ENCODE measurements around the gene GALNT11. TPM values are rescaled to one million over a fixed set of nuclear protein-coding genes. Genes with fewer than 3 reads are reported as not detected.

GALNT11 gene
- total and polyA plus RNA-seq, 4 donors = 22.7 to 64.2 (median 35.4) TPM

GRCh38 chr7:152158801-152159587 is 133.5 kb downstream of the GALNT11 start:
- no peaks in the 10 kb centered on the region for H3K9me3 ChIP-seq (ENCODE audit: control insufficient read depth in 4 of 4, insufficient read depth in 3 of 4, low read length in 3 of 4)
- H3K4me3 ChIP-seq = no peak overlapping the region
- ATAC-seq (ENCODE audit: insufficient read depth, low FRiP score) (peak; percentile 47), DNase-seq (no peak)
- H3K27me3 ChIP-seq (ENCODE audit: control insufficient read depth in 3 of 3, insufficient read depth in 3 of 3, low read length in 2 of 3) = no peaks in the 10 kb centered on the region
- H3K27ac ChIP-seq (ENCODE audit: low read depth in 1 of 2, low read length in 1 of 2) = no peak overlapping the region
- H3K9ac ChIP-seq (ENCODE audit: insufficient read depth in 1 of 2, low read length in 2 of 2) = no peak overlapping the region
- 41 to 74% methylated on average over 11 of the region's 11 CpGs for WGBS, 2 donors
- no peak for TF ChIP-seq CTCF (IDR thresholded peaks at IDR 0.05; ENCODE audit: control extremely low read depth, extremely low read depth)
- H3K36me3 ChIP-seq (ENCODE audit: control insufficient read depth in 4 of 4, insufficient read depth in 4 of 4, low read length in 4 of 4) = peaks cover 29 to 57% (median 38%) of the 10 kb centered on the region in 4 donors
- H3K4me1 ChIP-seq (ENCODE audit: control insufficient read depth in 5 of 5, insufficient read depth in 5 of 5, low read length in 5 of 5) = peaks cover 0 to 3% (median 0%) of the 10 kb centered on the region in 5 donors

GRCh38 chr7:152161171-152161570 is 135.7 kb downstream of the GALNT11 start:
- DNase-seq (no peak), ATAC-seq (ENCODE audit: insufficient read depth, low FRiP score) (no peak)
- Histone ChIP-seq H3K36me3 (ENCODE audit: control insufficient read depth in 4 of 4, insufficient read depth in 4 of 4, low read length in 4 of 4) (peaks cover 29 to 44% (median 35%) of the 10 kb centered on the region in 4 donors), H3K9me3 (ENCODE audit: control insufficient read depth in 4 of 4, insufficient read depth in 3 of 4, low read length in 3 of 4) (no peaks in the 10 kb centered on the region), H3K4me3 (no peak overlapping the region), H3K27me3 (ENCODE audit: control insufficient read depth in 3 of 3, insufficient read depth in 3 of 3, low read length in 2 of 3) (no peaks in the 10 kb centered on the region), H3K9ac (ENCODE audit: insufficient read depth in 1 of 2, low read length in 2 of 2) (no peak overlapping the region), H3K4me1 (ENCODE audit: control insufficient read depth in 5 of 5, insufficient read depth in 5 of 5, low read length in 5 of 5) (peaks cover 0 to 3% (median 0%) of the 10 kb centered on the region in 5 donors), H3K27ac (ENCODE audit: low read depth in 1 of 2, low read length in 1 of 2) (no peak overlapping the region)
- TF ChIP-seq CTCF (IDR thresholded peaks at IDR 0.05; ENCODE audit: control extremely low read depth, extremely low read depth) = no peak

- Histone ChIP-seq H3K9me3 (ENCODE audit: control insufficient read depth in 4 of 4, insufficient read depth in 3 of 4, low read length in 3 of 4) (no peaks in the 10 kb centered on the region), H3K9ac (ENCODE audit: insufficient read depth in 1 of 2, low read length in 2 of 2) (no peak overlapping the region), H3K36me3 (ENCODE audit: control insufficient read depth in 4 of 4, insufficient read depth in 4 of 4, low read length in 4 of 4) (peaks cover 29 to 43% (median 38%) of the 10 kb centered on the region in 4 donors), H3K27me3 (ENCODE audit: control insufficient read depth in 3 of 3, insufficient read depth in 3 of 3, low read length in 2 of 3) (no peaks in the 10 kb centered on the region), H3K4me1 (ENCODE audit: control insufficient read depth in 5 of 5, insufficient read depth in 5 of 5, low read length in 5 of 5) (peaks cover 0 to 3% (median 0%) of the 10 kb centered on the region in 5 donors), H3K27ac (ENCODE audit: low read depth in 1 of 2, low read length in 1 of 2) (no peak overlapping the region), H3K4me3 (no peak overlapping the region)
- DNase-seq (no peak), ATAC-seq (ENCODE audit: insufficient read depth, low FRiP score) (no peak)
- no peak for TF ChIP-seq CTCF (IDR thresholded peaks at IDR 0.05; ENCODE audit: control extremely low read depth, extremely low read depth)
- WGBS, 2 donors = 81 to 94% methylated on average over 6 of the region's 6 CpGs
Observed at GRCh38 chr7:152162287-152162686, 136.8 kb downstream of the GALNT11 start.

Small RNA genes within 50 kb of the gene (small RNA-seq; reads per million reads assigned to genes)
- not detected for gene RF00017 (ENCODE audit: low replicate concordance)

Other genes with a start within 250 kb of the GALNT11 start
- 10 to 100 TPM; 25.5 to 33.3 TPM for gene PRKAG2, start 148.6 kb upstream of the GALNT11 start, total RNA-seq
- gene PRKAG2, start 148.6 kb upstream of the GALNT11 start, polyA plus RNA-seq = 10 to 100 TPM; 17.5 to 22.3 TPM
- not detected for gene GALNTL5, start 69.2 kb upstream of the GALNT11 start, total RNA-seq
- not detected for gene GALNTL5, start 69.2 kb upstream of the GALNT11 start, polyA plus RNA-seq

Measured in lung (tissue), 13 donors.